Cerebellar nuclear complex (tissue), 1 donor: ENCODE results near the gene RNF112.

Experiments
- DNase-seq, 2 experiments: peaks; one replicate each; lab custom pipeline; 2025; lab: John Stamatoyannopoulos, UW

RNF112 gene

GRCh38 chr17:19375732-19376131 lies 35.3 kb upstream of the RNF112 start:
- DNase-seq = no peak

- no peak for DNase-seq
Observed at GRCh38 chr17:19376811-19377210, 34.2 kb upstream of the RNF112 start.

- peak; percentile 97 to 99 for DNase-seq
Observed at GRCh38 chr17:19377602-19378415, 33.2 kb upstream of the RNF112 start.

GRCh38 chr17:19378416-19379360 lies 32.3 kb upstream of the RNF112 start, which contains the start of gene MAPK7:
MAPK7 (plus strand) TSS chr17:19378498; CDS start chr17:19378901, 403 bp downstream.
- no peak for DNase-seq

- no peak for DNase-seq
Observed at GRCh38 chr17:19379361-19380065, 31.5 kb upstream of the RNF112 start.

- no peak for DNase-seq
Observed at GRCh38 chr17:19380481-19381301, 30.3 kb upstream of the RNF112 start.

- DNase-seq = no peak
Observed at GRCh38 chr17:19381361-19381740, 29.7 kb upstream of the RNF112 start.

- DNase-seq = no peak
Observed at GRCh38 chr17:19381741-19382444, 29.1 kb upstream of the RNF112 start.

- no peak for DNase-seq
Observed at GRCh38 chr17:19382531-19383444, 28.2 kb upstream of the RNF112 start.

GRCh38 chr17:19383681-19384470 lies 27.2 kb upstream of the RNF112 start:
- no peak for DNase-seq

GRCh38 chr17:19384723-19385391 lies 26.2 kb upstream of the RNF112 start:
- DNase-seq = no peak

- no peak for DNase-seq
Observed at GRCh38 chr17:19385521-19385983, 25.5 kb upstream of the RNF112 start.

- DNase-seq = no peak
Observed at GRCh38 chr17:19386051-19386929, 24.7 kb upstream of the RNF112 start.

GRCh38 chr17:19386974-19387920 lies 23.8 kb upstream of the RNF112 start, which contains the start of gene MFAP4:
MFAP4 (minus strand) TSS chr17:19387190; CDS start chr17:19387155, 35 bp downstream.
- no peak for DNase-seq

- DNase-seq = no peak
Observed at GRCh38 chr17:19387921-19388521, 23.0 kb upstream of the RNF112 start.
